HuH-7 (cell line): ENCODE measurements around the gene TTC21A.

ENCODE experiments used
- DNase-seq: peaks from one replicate; pipeline ENCODE4 v3.0.0; 2011; ENCODE audit warnings: low spot score

The TTC21A gene

DNA sequence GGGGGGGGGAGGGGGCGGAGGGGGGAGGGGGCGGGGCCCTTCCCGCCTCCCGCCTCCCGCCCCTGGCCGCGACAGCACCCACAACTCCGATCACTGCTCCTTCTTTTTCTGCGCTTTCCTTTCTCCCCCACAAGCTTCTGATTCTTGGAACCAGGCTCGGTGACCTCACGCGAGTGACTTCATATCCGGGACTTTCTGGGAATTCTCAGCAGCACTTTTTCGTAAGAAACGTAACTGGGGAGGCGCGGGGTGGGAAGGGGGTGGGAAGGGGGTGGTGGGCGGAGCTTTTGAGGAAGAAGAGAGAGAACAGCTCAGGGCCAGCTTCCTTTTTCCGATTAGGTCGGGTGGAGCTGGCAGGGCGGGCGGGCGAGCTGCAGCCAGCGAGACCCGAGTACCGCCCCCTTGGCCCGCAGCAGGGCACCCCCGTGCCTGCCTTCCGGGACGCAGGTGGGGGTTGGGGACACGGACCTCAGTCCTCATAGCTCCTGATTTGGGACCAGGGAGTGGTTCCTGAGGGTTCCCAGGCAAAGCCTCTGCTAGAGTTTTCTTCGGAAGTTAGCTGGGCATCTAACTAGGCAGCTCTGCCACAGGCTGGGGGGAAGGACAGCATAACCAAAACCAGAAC lies 70.3 kb downstream of the TTC21A start:
- peak; percentile 95 for DNase-seq

DNA sequence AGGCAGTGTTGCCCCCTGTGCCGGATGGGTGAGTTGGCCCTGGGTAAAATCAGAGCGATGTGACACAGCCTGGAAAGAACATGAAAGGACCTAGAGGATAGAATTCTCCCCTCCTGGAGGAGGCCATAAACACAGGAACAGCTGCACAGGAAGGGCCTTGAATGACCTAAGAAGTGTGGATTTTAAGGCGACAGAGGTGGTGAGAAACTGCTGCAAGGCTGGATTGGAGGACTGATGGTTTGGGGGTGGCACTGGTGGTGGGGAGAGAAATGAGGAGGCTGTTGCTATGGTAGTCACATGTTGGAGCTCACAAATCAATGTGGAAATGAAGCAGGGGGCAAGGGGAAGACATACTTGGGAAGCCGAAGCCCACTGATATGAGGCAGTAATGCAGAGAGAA lies 71.1 kb downstream of the TTC21A start:
- DNase-seq: no peak

DNA sequence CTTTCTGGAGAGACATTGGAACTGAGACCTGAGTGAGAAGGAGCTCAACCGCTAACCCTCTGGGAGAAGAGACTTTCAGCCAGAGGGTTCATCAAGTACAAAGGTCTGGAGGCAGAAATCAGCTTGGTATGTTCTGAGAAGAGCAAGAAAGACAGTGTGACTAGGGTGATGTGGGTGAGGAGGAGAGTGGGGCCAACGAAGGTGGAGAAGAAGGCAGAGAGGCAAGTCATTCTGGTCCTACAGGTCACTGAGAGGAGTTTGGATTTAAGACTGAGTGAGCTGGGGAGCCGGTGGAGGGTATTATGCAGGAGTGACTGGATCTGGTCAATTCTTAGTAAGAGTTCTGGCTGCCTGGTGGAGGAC lies 72.7 kb downstream of the TTC21A start:
- no peak for DNase-seq

DNA sequence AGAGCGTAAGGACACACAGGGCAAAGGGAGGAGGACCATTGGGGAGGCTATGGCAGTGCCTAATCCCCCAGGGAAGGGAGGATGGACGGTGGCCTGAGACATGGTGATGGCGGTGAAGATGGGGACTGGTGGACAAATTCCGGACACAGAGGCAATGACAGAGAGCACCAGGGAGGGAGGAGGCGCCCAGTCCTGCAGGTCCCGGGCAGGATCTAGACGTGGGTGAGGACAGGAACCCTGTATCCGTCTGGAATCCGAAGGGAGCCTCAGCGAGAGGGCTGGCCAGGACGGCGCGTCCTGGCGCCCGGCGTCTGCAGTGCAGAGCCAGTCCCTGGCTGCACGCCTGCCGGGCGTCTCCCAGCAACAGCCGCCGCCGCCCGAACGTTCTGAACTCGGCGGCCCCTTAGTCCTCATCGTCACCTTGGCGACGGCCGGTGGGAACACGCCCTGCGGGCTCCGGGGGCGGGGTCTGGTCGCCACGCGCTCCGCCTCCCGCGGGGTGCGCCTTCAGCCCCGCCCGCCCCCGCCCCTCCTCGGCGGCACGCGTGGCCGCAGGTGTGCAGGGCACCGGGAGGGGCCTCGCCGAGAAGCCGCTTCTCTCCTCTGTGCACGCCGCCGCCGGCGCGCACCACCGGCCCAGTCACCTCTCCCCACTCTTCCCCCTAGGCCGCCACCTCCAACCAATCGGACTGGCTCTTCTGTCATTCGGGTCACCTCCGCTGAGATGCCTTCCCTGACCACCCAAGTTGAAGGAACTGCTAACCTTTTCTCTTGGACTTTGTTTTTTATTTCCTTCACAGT lies 73.3 kb downstream of the TTC21A start:
- DNase-seq: peak; percentile 97

- no peak for DNase-seq
Measured at GRCh38 chr3:39181408-39182335, 74.2 kb downstream of the TTC21A start.

DNA sequence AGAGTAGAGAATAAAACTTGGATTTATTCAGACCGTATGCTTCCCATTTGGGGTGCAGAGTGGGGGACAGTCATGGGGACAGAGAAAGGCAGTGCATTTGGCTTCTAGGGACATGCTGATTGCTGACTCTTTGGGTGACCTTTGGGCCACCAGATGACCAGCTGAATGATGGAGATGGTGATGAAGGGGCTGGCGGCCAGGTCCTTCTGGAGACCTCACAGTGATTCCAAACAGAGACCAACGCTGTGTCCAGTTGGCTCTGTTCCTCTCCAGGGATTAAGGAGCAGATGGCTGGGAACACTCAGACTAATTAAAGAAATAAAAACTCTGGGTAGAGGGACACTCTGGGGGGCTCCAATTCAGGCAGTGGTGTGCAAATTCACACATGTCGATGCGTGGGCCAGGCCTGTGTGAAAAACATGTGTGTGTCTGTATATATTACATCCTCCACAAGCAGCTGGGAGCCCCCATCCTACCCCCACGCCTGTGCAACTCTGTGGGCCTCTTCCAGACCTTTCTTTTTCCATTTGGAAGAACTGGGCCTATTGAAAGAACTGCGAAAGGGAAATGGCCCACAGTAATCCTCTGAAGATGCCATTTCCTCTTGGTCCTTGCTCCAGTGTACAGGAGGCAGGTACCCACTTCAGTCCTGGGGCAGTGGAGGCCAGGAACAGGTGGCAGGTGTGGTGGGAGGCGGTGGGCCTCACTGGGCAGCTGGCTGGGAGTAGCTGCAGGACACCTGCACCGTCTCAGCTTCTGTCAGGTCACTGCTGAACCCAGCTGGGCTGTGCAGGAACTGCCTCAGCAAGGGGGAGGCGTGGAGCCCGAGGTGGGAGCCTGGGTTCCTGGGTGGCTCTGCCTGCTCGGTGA lies 76.0 kb downstream of the TTC21A start:
- DNase-seq: no peak

GRCh38 chr3:39184081-39184967 lies 76.8 kb downstream of the TTC21A start:
- DNase-seq: no peak

GRCh38 chr3:39184968-39185285 lies 77.4 kb downstream of the TTC21A start:
- DNase-seq: no peak

- DNase-seq: no peak
Measured at GRCh38 chr3:39185326-39185958, 78.0 kb downstream of the TTC21A start.

GRCh38 chr3:39185959-39186691 lies 78.6 kb downstream of the TTC21A start:
- DNase-seq: no peak

GRCh38 chr3:39186692-39187151 lies 79.2 kb downstream of the TTC21A start:
- no peak for DNase-seq

DNA sequence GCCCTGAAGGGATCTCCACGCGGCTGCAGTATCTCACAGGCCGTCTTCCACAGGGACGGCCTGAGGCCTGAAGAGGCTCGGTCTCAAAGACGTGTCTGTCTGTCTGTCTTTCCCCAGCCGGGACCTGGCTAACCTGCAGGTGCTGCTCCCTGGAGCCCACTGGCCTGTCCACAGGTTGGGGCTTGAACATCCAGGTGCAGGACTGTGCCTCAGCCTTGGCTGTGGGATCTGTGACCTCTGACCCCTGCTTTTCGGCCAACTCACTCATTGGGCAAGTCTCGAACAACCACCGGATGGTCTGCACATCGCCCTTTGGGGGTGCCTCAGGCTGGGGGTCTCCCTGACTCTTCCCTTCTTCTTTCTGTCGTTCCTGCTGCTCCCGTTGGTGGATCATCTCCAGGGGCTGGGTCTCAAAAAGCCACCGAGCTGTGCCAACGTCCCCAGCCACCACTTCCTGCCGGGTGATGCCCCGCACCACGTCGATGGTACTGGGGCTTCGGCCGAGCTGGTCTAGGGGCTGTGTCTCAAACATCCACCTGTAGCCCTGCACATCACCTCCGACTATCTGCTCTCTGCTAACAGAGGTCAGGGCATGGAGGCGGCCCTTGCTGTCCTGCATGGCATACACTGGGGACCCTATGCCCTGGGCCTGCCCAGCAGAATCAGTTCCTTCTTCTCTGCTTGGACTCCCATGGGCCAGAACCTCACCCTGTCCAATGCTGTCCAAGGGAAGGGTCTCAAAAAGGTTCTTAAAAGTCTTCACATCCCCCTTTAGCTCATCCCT lies 80.1 kb downstream of the TTC21A start:
- DNase-seq: no peak
